SK-N-MC (cell line): Measurements from ENCODE around the gene PSMG1.

Source experiments
- EZH2 ChIP-seq: fragments of 200-600 bp; sonication (generic); IDR thresholded peaks from one replicate; pipeline ENCODE4 v1.6.1; 2017; ENCODE audit warnings: antibody characterized with exemption
- FOXP2 ChIP-seq: optimal IDR thresholded peaks from 2 replicates; pipeline ENCODE3; 2011; ENCODE audit warnings: mild to moderate bottlenecking, moderate library complexity; ENCODE audit not compliant: insufficient read depth; ENCODE audit errors: extremely low read length, control extremely low read depth
- POLR2AphosphoS5 ChIP-seq: IDR thresholded peaks from 2 replicates; pipeline ENCODE4 v1.6.1; 2012; ENCODE audit warnings: mild to moderate bottlenecking, low read depth, low read length, borderline replicate concordance

- TF ChIP-seq POLR2AphosphoS5, result no peak
- no peak for TF ChIP-seq EZH2
- no peak for TF ChIP-seq FOXP2
These were observed 38.2 kb upstream of the PSMG1 start for GRCh38 chr21:39221282-39221996.
